ENCODE results near the gene ATMIN. TPM values are rescaled to one million over a fixed set of nuclear protein-coding genes. Genes with fewer than 3 reads are reported as not detected.

Gene ATMIN
- total and polyA plus RNA-seq, 12 donors, result 7.4 to 32.0 (median 29.0) TPM

- no peaks in the 10 kb centered on the region for H3K9me3 ChIP-seq
- no peak overlapping the region for H3K27ac ChIP-seq
- H3K27me3 ChIP-seq, result no peaks in the 10 kb centered on the region
- intact Hi-C loops (cut with DNase I), result no loop called here
- ATAC-seq, result no peak
- no peak for DNase-seq
- TF ChIP-seq CTCF (IDR thresholded peaks at IDR 0.05), result no peak
- H3K4me3 ChIP-seq, result no peak overlapping the region
- H3K36me3 ChIP-seq, result peaks cover 0 to 19% (median 0%) of the 10 kb centered on the region in 9 donors
- 85 to 86% methylated on average over 1 of the region's 1 CpG for WGBS, 2 donors
- peaks cover 0 to 13% (median 5%) of the 10 kb centered on the region in 9 donors for H3K4me1 ChIP-seq
Observed at GRCh38 chr16:81080233-81080632, 44.6 kb downstream of the ATMIN start.

GRCh38 chr16:81081014-81081413, 45.4 kb downstream of the ATMIN start:
- Histone ChIP-seq H3K4me1 (peaks cover 0 to 12% (median 5%) of the 10 kb centered on the region in 9 donors), H3K27ac (no peak overlapping the region), H3K27me3 (no peaks in the 10 kb centered on the region), H3K36me3 (peaks cover 0 to 21% (median 0%) of the 10 kb centered on the region in 9 donors), H3K9me3 (no peaks in the 10 kb centered on the region), H3K4me3 (no peak overlapping the region)
- DNase-seq (no peak), ATAC-seq (no peak)
- intact Hi-C loops (cut with DNase I), result no loop called here
- no peak for TF ChIP-seq CTCF (IDR thresholded peaks at IDR 0.05)
- WGBS, 2 donors, result 97 to 98% methylated on average over 4 of the region's 4 CpGs

GRCh38 chr16:81088836-81089235, 53.2 kb downstream of the ATMIN start:
- intact Hi-C loops (cut with DNase I), result no loop called here
- Histone ChIP-seq H3K27ac (no peak overlapping the region), H3K27me3 (no peaks in the 10 kb centered on the region), H3K9me3 (no peaks in the 10 kb centered on the region), H3K4me1 (no peaks in the 10 kb centered on the region), H3K36me3 (peaks cover 0 to 30% (median 5%) of the 10 kb centered on the region in 9 donors), H3K4me3 (no peak overlapping the region)
- no peak for TF ChIP-seq CTCF (IDR thresholded peaks at IDR 0.05)
- WGBS, 2 donors, result 95 to 96% methylated on average over 5 of the region's 5 CpGs
- ATAC-seq (no peak), DNase-seq (no peak)

- no peak overlapping the region for H3K27ac ChIP-seq
- H3K27me3 ChIP-seq, result no peaks in the 10 kb centered on the region
- H3K9me3 ChIP-seq, result no peaks in the 10 kb centered on the region
- TF ChIP-seq CTCF (IDR thresholded peaks at IDR 0.05), result no peak
- peak overlapping the region in 7 of 10 donors; percentile 74 to 99 (median 93) for H3K4me3 ChIP-seq
- H3K36me3 ChIP-seq, result peaks cover 0 to 12% (median 0%) of the 10 kb centered on the region in 9 donors
- peaks cover 0 to 12% (median 5%) of the 10 kb centered on the region in 9 donors for H3K4me1 ChIP-seq
- DNase-seq, result no peak
- intact Hi-C loops (cut with DNase I), result loop anchor here in 1 of 10 donors (5.0 kb wide), 1 partner anchor 58 kb away; the partner anchor contains the start of gene ATMIN
- WGBS, 2 donors, result 78 to 79% methylated on average over 21 of the region's 21 CpGs
- no peak for ATAC-seq
Observed at GRCh38 chr16:81094771-81095251, 59.2 kb downstream of the ATMIN start.

Measured in heart right ventricle (tissue), 16 donors.